Measurements from ENCODE around the gene DOK3. TPM values are rescaled to one million over a fixed set of nuclear protein-coding genes. Genes with fewer than 3 reads are reported as not detected.

Gene DOK3
- total and polyA plus RNA-seq, 4 experiments from 2014 or later: 0.69 to 3.9 (median 3.7) TPM; not detected in 1

DNA sequence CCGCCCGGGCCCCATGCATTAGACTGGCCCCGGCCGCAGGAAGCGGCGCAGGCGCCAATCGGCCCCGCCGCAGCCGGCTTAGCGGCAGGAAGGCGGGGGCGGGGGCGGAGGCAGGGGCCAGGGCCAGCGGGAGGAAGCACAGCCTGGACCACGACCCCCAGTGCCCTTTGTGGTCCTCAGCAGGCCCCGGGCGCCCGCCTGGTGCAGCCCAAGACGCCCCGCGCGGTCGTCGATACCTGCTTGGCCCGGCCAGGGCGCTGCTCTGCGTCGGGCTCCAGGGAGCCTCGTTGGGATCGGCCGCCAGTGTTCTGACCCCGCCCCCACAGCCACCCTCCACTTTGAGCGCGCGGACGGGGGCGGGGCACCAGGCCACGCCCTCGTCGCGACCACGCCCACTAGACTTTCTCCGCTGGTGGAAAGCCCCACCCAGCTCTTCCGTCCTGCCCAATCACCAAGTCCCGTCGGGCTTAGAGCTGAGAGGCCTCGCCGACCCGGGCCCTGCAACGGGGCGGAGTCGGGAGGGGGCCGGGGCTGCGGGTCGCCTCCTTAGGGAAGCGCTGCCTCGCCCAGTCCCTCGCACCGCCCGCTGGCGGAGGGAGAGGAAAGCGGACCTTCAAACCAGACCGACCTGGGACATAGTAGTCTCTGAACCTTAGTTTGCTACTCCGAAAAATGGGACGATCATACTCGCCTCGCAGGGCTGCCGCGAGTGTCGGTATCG, 12.2 kb downstream of the DOK3 start, which contains the start of gene PDLIM7:
PDLIM7 (minus strand) TSS at position 313 of the 721 bp plus-strand sequence. CDS start 1,092 bp downstream, outside the sequence.
- Mint-ChIP-seq H3K9me3 (no peaks in the 10 kb centered on the region), H3K27me3 (no peaks in the 10 kb centered on the region), H3K36me3 (no peaks in the 10 kb centered on the region), H3K27ac (peak within 1 kb of the TSS; percentile 57 to 92 (median 85)), H3K4me1 (peaks cover 8 to 26% (median 20%) of the 10 kb centered on the region in 4 donors), H3K4me3 (peak within 1 kb of the TSS; percentile 84 to 93 (median 88))
- Histone ChIP-seq H3K4me3 (ENCODE audit: low read length in 2 of 2) (peak within 1 kb of the TSS; percentile 65 to 75), H3K36me3 (ENCODE audit: insufficient read depth, low read length) (no peaks in the 10 kb centered on the region), H3K9me3 (ENCODE audit: control insufficient read depth in 1 of 2, low read length in 2 of 2) (no peaks in the 10 kb centered on the region), H3K4me1 (ENCODE audit: insufficient read depth, low read length) (peaks cover 11% of the 10 kb centered on the region), H3K27me3 (ENCODE audit: insufficient read depth, low read length) (no peaks in the 10 kb centered on the region), H3K27ac (ENCODE audit: low read depth, low read length) (peak within 1 kb of the TSS; percentile 49)
- ChIA-PET POLR2A (ENCODE audit: partially characterized antibody) (interaction anchor here (0.6 to 2.2 kb wide), 15 partner anchors 19 to 232 kb away, joined by 3 to 19 read pairs (median 4); partner anchors contain the start of genes DDX41, GRK6, PRELID1 and PRR7), CTCF (ENCODE audit: partially characterized antibody) (interaction anchor here (0.6 to 7.9 kb wide), 13 partner anchors 9 to 221 kb away, joined by 3 to 110 read pairs (median 4); no protein-coding TSS in a partner anchor)
- intact Hi-C loops (cut with micrococcal nuclease): loop anchor here (1.0 to 2.0 kb wide), 8 partner anchors 20 to 381 kb away; partner anchors contain the start of gene GRK6
- DNase-seq: peak; percentile 91 to 94 (median 92)

DNA sequence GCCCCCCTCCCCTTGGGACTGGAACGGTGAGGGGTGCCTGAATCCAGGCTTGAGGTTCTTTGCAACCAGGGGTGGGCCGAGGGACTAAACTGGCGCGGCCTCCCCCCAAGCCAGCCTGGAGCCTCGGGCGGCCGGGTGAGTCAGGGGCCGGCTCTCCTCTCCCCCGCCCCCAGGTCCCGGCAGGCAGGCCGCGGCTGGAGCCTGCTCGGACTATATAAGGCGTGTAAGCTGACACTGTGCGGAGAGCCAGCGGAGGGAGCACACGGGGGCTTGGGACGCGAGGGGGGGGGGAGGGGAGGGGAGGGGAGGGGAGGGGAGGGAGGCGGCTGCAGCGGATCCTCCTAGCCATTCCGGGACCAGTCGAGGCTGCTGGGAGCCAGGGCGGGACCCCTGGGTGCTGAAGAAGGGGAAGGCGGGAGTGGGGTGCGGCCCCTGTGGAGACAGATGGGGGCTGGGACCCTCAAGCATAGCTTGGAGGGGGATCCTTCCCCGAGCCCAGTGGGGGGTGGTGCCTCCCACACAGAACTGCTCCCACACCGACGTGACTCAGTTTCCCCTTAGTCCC, 12.8 kb downstream of the DOK3 start:
- H3K27me3 ChIP-seq (ENCODE audit: insufficient read depth, low read length): no peaks in the 10 kb centered on the region
- H3K27ac Mint-ChIP-seq: no peak overlapping the region
- ChIA-PET POLR2A (ENCODE audit: partially characterized antibody) (interaction anchor here (0.7 to 2.2 kb wide), 13 partner anchors 20 to 193 kb away, joined by 3 to 19 read pairs (median 4); partner anchors contain the start of genes DDX41, GRK6, PRELID1 and PRR7), CTCF (ENCODE audit: partially characterized antibody) (interaction anchor here (0.9 to 7.9 kb wide), 11 partner anchors 9 to 187 kb away, joined by 3 to 110 read pairs (median 6); no protein-coding TSS in a partner anchor)
- H3K4me1 ChIP-seq (ENCODE audit: insufficient read depth, low read length): peaks cover 11% of the 10 kb centered on the region
- peaks cover 8 to 26% (median 20%) of the 10 kb centered on the region in 4 donors for H3K4me1 Mint-ChIP-seq
- no peaks in the 10 kb centered on the region for H3K9me3 ChIP-seq (ENCODE audit: control insufficient read depth in 1 of 2, low read length in 2 of 2)
- intact Hi-C loops (cut with micrococcal nuclease): loop anchor here (1.0 to 2.0 kb wide), 8 partner anchors 20 to 380 kb away; partner anchors contain the start of gene GRK6
- no peaks in the 10 kb centered on the region for H3K36me3 ChIP-seq (ENCODE audit: insufficient read depth, low read length)
- H3K4me3 ChIP-seq (ENCODE audit: low read length in 2 of 2): peak overlapping the region in 1 of 2 donors; percentile 75
- peak overlapping the region; percentile 49 for H3K27ac ChIP-seq (ENCODE audit: low read depth, low read length)
- no peaks in the 10 kb centered on the region for H3K27me3 Mint-ChIP-seq
- no peaks in the 10 kb centered on the region for H3K9me3 Mint-ChIP-seq
- no peaks in the 10 kb centered on the region for H3K36me3 Mint-ChIP-seq
- no peak for DNase-seq
- peak overlapping the region in 5 of 8 donors; percentile 4 to 89 (median 72) for H3K4me3 Mint-ChIP-seq

DNA sequence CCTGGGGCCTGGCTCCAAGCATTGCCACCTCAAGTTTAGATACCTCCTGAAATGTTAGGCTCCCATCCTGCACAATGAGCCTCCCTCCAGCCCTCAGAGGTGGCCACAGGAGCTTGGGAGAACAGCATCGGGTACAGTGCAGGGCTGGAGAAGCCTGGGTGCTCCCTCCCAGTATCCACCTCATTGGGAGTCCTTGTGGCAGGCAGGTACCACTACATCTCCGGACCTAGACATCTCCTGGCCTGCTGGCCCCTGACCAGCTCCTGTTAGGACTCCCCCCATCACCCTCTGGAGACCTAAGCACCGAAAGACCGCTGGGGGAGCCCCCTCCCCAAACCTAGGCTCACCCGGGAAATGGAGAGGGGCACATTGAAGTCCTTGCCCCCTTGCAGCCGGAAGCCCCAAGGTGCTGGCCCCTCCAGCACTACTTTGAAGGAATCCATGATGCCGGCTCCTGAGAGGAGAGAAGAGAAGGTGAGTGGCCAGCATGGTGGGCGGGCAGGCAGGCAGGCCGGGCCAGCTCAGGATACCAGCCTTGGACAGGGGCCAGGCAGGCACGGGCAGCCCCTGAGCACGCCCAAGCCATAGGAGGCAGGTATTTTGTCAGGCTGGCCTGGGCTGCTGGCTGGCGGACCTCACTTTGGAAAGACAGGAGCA, 13.4 kb downstream of the DOK3 start:
- Histone ChIP-seq H3K27me3 (ENCODE audit: insufficient read depth, low read length) (no peaks in the 10 kb centered on the region), H3K4me1 (ENCODE audit: insufficient read depth, low read length) (peaks cover 11% of the 10 kb centered on the region), H3K27ac (ENCODE audit: low read depth, low read length) (no peak overlapping the region), H3K36me3 (ENCODE audit: insufficient read depth, low read length) (no peaks in the 10 kb centered on the region), H3K9me3 (ENCODE audit: control insufficient read depth in 1 of 2, low read length in 2 of 2) (no peaks in the 10 kb centered on the region), H3K4me3 (ENCODE audit: low read length in 2 of 2) (no peak overlapping the region)
- CTCF ChIA-PET (ENCODE audit: partially characterized antibody): interaction anchor here (1.3 to 3.3 kb wide), 2 partner anchors 91 to 187 kb away, joined by 3 to 14 read pairs; no protein-coding TSS in a partner anchor
- intact Hi-C loops (cut with micrococcal nuclease): loop anchor here (2.0 kb wide), 2 partner anchors 21 to 379 kb away; no protein-coding TSS in a partner anchor
- DNase-seq: no peak
- H3K4me1 Mint-ChIP-seq: peaks cover 8 to 26% (median 20%) of the 10 kb centered on the region in 4 donors
- peak overlapping the region in 1 of 7 donors; percentile 29 for H3K27ac Mint-ChIP-seq
- H3K27me3 Mint-ChIP-seq: no peaks in the 10 kb centered on the region
- H3K36me3 Mint-ChIP-seq: no peaks in the 10 kb centered on the region
- no peaks in the 10 kb centered on the region for H3K9me3 Mint-ChIP-seq
- peak overlapping the region in 5 of 8 donors; percentile 8 to 74 (median 49) for H3K4me3 Mint-ChIP-seq
- POLR2A ChIA-PET (ENCODE audit: partially characterized antibody): interaction anchor here (1.2 to 1.9 kb wide), 3 partner anchors 24 to 193 kb away, joined by 3 to 4 read pairs (median 4); partner anchors contain the start of genes PRELID1 and RAB24

GRCh38 chr5:177495243-177496060, 14.2 kb downstream of the DOK3 start:
- H3K27ac Mint-ChIP-seq: no peak overlapping the region
- POLR2A ChIA-PET (ENCODE audit: partially characterized antibody): no interaction called here

DNA sequence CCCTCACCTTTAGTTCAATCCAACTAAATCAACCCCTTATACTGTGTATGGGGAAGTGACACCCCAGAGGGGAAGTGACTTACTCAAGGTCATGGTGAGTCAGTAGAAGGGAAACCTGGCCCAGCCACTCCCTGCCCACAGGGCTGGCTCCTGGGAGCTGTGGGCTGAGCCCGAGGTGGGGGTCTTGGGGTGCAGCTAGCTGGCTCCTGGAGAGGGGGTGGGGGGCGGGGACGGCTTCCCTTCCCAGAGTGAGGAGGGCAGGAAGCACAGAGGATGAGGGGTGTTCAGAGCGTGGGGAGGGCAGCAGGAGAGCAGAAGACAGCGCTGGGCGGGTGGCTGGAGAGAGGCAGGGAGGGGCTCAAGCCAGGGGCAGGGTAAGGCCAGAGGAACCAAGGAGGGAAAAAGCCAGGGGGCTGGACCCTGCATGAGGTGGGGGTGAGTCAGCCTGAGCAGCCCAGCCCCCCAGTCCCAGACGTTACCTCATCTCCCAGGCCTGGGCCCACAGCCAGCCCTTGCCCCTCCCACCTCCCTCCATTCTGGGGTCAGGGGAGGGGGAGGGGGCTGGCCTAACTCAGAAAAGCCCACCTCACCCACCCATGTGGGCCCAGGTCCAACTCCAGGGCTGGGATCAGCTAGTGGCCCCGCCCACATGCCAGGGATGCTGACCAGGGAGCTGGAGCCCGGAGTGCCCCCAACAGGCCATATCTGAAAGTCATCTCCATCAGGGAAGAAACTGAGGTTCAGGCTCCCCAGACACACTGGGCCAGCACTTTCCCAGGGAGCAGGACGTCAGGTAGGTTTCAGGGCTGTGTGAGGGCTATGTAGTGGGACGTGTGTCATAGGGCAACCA, 15.1 kb downstream of the DOK3 start:
- H3K4me1 Mint-ChIP-seq: peaks cover 5 to 25% (median 16%) of the 10 kb centered on the region in 4 donors
- no peak for DNase-seq
- H3K27ac ChIP-seq (ENCODE audit: low read depth, low read length): no peak overlapping the region
- intact Hi-C loops (cut with micrococcal nuclease): no loop called here
- no peaks in the 10 kb centered on the region for H3K9me3 Mint-ChIP-seq
- no peaks in the 10 kb centered on the region for H3K9me3 ChIP-seq (ENCODE audit: control insufficient read depth in 1 of 2, low read length in 2 of 2)
- no peaks in the 10 kb centered on the region for H3K27me3 ChIP-seq (ENCODE audit: insufficient read depth, low read length)
- no peak overlapping the region for H3K4me3 Mint-ChIP-seq
- H3K27me3 Mint-ChIP-seq: no peaks in the 10 kb centered on the region
- H3K27ac Mint-ChIP-seq: peak overlapping the region in 1 of 7 donors; percentile 47
- H3K36me3 ChIP-seq (ENCODE audit: insufficient read depth, low read length): no peaks in the 10 kb centered on the region
- H3K4me1 ChIP-seq (ENCODE audit: insufficient read depth, low read length): peaks cover 11% of the 10 kb centered on the region
- H3K4me3 ChIP-seq (ENCODE audit: low read length in 2 of 2): no peak overlapping the region
- H3K36me3 Mint-ChIP-seq: peaks cover 0 to 3% of the 10 kb centered on the region in 2 donors
- POLR2A ChIA-PET (ENCODE audit: partially characterized antibody): no interaction called here
- CTCF ChIA-PET (ENCODE audit: partially characterized antibody): interaction anchor here (0.5 to 2.4 kb wide), 7 partner anchors 11 to 185 kb away, joined by 3 to 10 read pairs (median 3); no protein-coding TSS in a partner anchor

More at GRCh38 chr5:177495243-177496060, 14.2 kb downstream of the DOK3 start:
- H3K9me3 Mint-ChIP-seq: no peaks in the 10 kb centered on the region
- no peaks in the 10 kb centered on the region for H3K27me3 Mint-ChIP-seq
- Histone ChIP-seq H3K27ac (ENCODE audit: low read depth, low read length) (no peak overlapping the region), H3K9me3 (ENCODE audit: control insufficient read depth in 1 of 2, low read length in 2 of 2) (no peaks in the 10 kb centered on the region), H3K27me3 (ENCODE audit: insufficient read depth, low read length) (no peaks in the 10 kb centered on the region), H3K4me3 (ENCODE audit: low read length in 2 of 2) (no peak overlapping the region), H3K4me1 (ENCODE audit: insufficient read depth, low read length) (peaks cover 11% of the 10 kb centered on the region), H3K36me3 (ENCODE audit: insufficient read depth, low read length) (no peaks in the 10 kb centered on the region)
- intact Hi-C loops (cut with micrococcal nuclease): loop anchor here (2.0 kb wide), 2 partner anchors 21 to 379 kb away; no protein-coding TSS in a partner anchor
- peaks cover 5 to 25% (median 17%) of the 10 kb centered on the region in 4 donors for H3K4me1 Mint-ChIP-seq
- no peak for DNase-seq
- H3K4me3 Mint-ChIP-seq: peak overlapping the region in 2 of 8 donors; percentile 25 to 74
- no peaks in the 10 kb centered on the region for H3K36me3 Mint-ChIP-seq
- CTCF ChIA-PET (ENCODE audit: partially characterized antibody): interaction anchor here (1.2 to 1.4 kb wide), 3 partner anchors 40 to 186 kb away, joined by 3 to 4 read pairs (median 3); no protein-coding TSS in a partner anchor
